Caco-2 (cell line): Measurements from ENCODE around the gene MS4A1. TPM values are rescaled to one million over a fixed set of nuclear protein-coding genes. Genes with fewer than 3 reads are reported as not detected.

Experiments used
- BruUV-seq: library from RNA; stranded (reverse); fragments of 400-500 nt; replicated peaks from 2 replicates; lab custom pipeline; 2021; lab: Mats Ljungman, UMichigan
- CTCF ChIA-PET: fragments of 300-600 bp; sonication (Branson Sonifier 250); formaldehyde crosslinking; loops from one replicate; lab custom pipeline; 2022; ENCODE audit warnings: antibody characterized with exemption; lab: Charles Lee
- POLR2A ChIA-PET: fragments of 300-600 bp; sonication (Branson Sonifier 250); formaldehyde crosslinking; loops from one replicate; lab custom pipeline; 2022; ENCODE audit warnings: antibody characterized with exemption; lab: Charles Lee
- DNase-seq, 2 experiments: peaks; one replicate each; pipeline versions ENCODE4 v3.0.0 to v3.0.0-alpha.2; 2020 to 2022
- H3K27me3 ChIP-seq: replicated peaks from 2 replicates; pipeline ENCODE4 v1.6.0; 2011; ENCODE audit warnings: low read length; ENCODE audit not compliant: control insufficient read depth, insufficient read depth
- H3K36me3 ChIP-seq: 2 replicates; pipeline ENCODE4 v1.5.1; 2011; ENCODE audit warnings: low read length; ENCODE audit not compliant: control insufficient read depth, insufficient read depth
- H3K4me1 ChIP-seq: fragments of 250-450 bp; sonication (Bioruptor Pico); 2 replicates; pipeline ENCODE4 v1.5.1; 2020; ENCODE audit warnings: mild to moderate bottlenecking
- H3K4me3 ChIP-seq: 2 replicates; pipeline ENCODE4 v1.5.1; 2011; ENCODE audit warnings: low read depth, mild to moderate bottlenecking, control low read depth, low read length
- H3K9me3 ChIP-seq: fragments of 250-450 bp; sonication (Bioruptor Pico); 2 replicates; pipeline ENCODE4 v1.5.1; 2020; ENCODE audit warnings: mild to moderate bottlenecking, moderate library complexity
- H3K27ac Mint-ChIP-seq: one replicate; pipeline ENCODE4 v1.8.0; 2022; ENCODE audit warnings: mixed read lengths; ENCODE audit not compliant: unreplicated experiment
- H3K27me3 Mint-ChIP-seq: one replicate; pipeline ENCODE4 v1.8.0; 2022; ENCODE audit warnings: mixed read lengths; ENCODE audit not compliant: insufficient read depth, unreplicated experiment
- H3K36me3 Mint-ChIP-seq: one replicate; pipeline ENCODE4 v1.8.0; 2022; ENCODE audit warnings: mild to moderate bottlenecking, mixed read lengths; ENCODE audit not compliant: insufficient read depth, unreplicated experiment
- H3K4me1 Mint-ChIP-seq: one replicate; pipeline ENCODE4 v1.8.0; 2022; ENCODE audit warnings: low read depth, mixed read lengths; ENCODE audit not compliant: unreplicated experiment
- H3K4me3 Mint-ChIP-seq: one replicate; pipeline ENCODE4 v1.8.0; 2022; ENCODE audit warnings: mild to moderate bottlenecking, moderate library complexity, mixed read lengths; ENCODE audit not compliant: unreplicated experiment
- H3K9me3 Mint-ChIP-seq: one replicate; pipeline ENCODE4 v1.8.0; 2022; ENCODE audit warnings: mixed read lengths; ENCODE audit not compliant: unreplicated experiment
- CTCF ChIP-seq, 2 experiments: fragments of 200-600 bp in 1 of 2; IDR thresholded peaks; 1 replicate in 1 of 2; 2 replicates in 1 of 2; pipeline versions ENCODE4 v1.5.1 to v1.8.0; 2011 to 2022; ENCODE audit warnings: antibody characterized with exemption in 1 of 2, control low read depth in 1 of 2, inconsistent platforms in 1 of 2, low read depth in 1 of 2, low read length in 1 of 2, mild to moderate bottlenecking in 1 of 2, moderate library complexity in 1 of 2; ENCODE audit not compliant: insufficient read depth in 1 of 2, severe bottlenecking in 1 of 2, unreplicated experiment in 1 of 2
- intact Hi-C: fragments of 100-400 bp; cut with micrococcal nuclease; formaldehyde crosslinking; loops from one replicate; pipeline ENCODE4 v1.10.0; 2022; ENCODE audit not compliant: unreplicated experiment
- total RNA-seq: library from RNA; stranded (reverse); gene quantifications from 2 replicates; pipeline ENCODE4 v1.2.3, GENCODE V29; 2022

The MS4A1 gene
- total RNA-seq, 1 experiment from 2014 or later, result not detected

- BruUV-seq, result no TSS peak
- POLR2A ChIA-PET, result no interaction called here
- Mint-ChIP-seq H3K27me3 (peaks cover 3% of the 10 kb centered on the region), H3K4me3 (no peak overlapping the region), H3K36me3 (no peaks in the 10 kb centered on the region), H3K4me1 (no peaks in the 10 kb centered on the region), H3K27ac (no peak overlapping the region), H3K9me3 (peaks cover 8% of the 10 kb centered on the region)
- Histone ChIP-seq H3K27me3 (no peaks in the 10 kb centered on the region), H3K36me3 (no peaks in the 10 kb centered on the region), H3K9me3 (no peaks in the 10 kb centered on the region), H3K4me3 (no peak overlapping the region), H3K4me1 (no peaks in the 10 kb centered on the region)
- intact Hi-C loops, result no loop called here
- no peak for DNase-seq
- TF ChIP-seq CTCF (IDR thresholded peaks at IDR 0.05; ENCODE audit: insufficient read depth in 1 of 2, low read depth in 1 of 2, low read length in 1 of 2, severe bottlenecking in 1 of 2, unreplicated experiment in 1 of 2), result no peak
- CTCF ChIA-PET, result no interaction called here
Measured at GRCh38 chr11:60511393-60511792, 55.7 kb downstream of the MS4A1 start.

- H3K9me3 Mint-ChIP-seq, result peaks cover 8% of the 10 kb centered on the region
- H3K4me3 Mint-ChIP-seq, result no peak overlapping the region
- no peak for TF ChIP-seq CTCF (IDR thresholded peaks at IDR 0.05; ENCODE audit: insufficient read depth in 1 of 2, low read depth in 1 of 2, low read length in 1 of 2, severe bottlenecking in 1 of 2, unreplicated experiment in 1 of 2)
- BruUV-seq, result no TSS peak
- POLR2A ChIA-PET, result no interaction called here
- no peaks in the 10 kb centered on the region for H3K4me1 Mint-ChIP-seq
- DNase-seq, result no peak
- peaks cover 3% of the 10 kb centered on the region for H3K27me3 Mint-ChIP-seq
- intact Hi-C loops, result no loop called here
- Histone ChIP-seq H3K4me1 (no peaks in the 10 kb centered on the region), H3K4me3 (no peak overlapping the region), H3K27me3 (no peaks in the 10 kb centered on the region), H3K9me3 (no peaks in the 10 kb centered on the region), H3K36me3 (no peaks in the 10 kb centered on the region)
- CTCF ChIA-PET, result no interaction called here
- no peaks in the 10 kb centered on the region for H3K36me3 Mint-ChIP-seq
- no peak overlapping the region for H3K27ac Mint-ChIP-seq
Measured at GRCh38 chr11:60512651-60513225, 57.1 kb downstream of the MS4A1 start.

GRCh38 chr11:60513496-60514460 is 58.1 kb downstream of the MS4A1 start:
- H3K4me3 Mint-ChIP-seq, result no peak overlapping the region

More at GRCh38 chr11:60513496-60514460, 58.1 kb downstream of the MS4A1 start:
- no peak for DNase-seq
- H3K27me3 ChIP-seq, result no peaks in the 10 kb centered on the region
- Mint-ChIP-seq H3K27me3 (peaks cover 3% of the 10 kb centered on the region), H3K27ac (no peak overlapping the region), H3K4me1 (no peaks in the 10 kb centered on the region), H3K36me3 (no peaks in the 10 kb centered on the region), H3K9me3 (peaks cover under 1% of the 10 kb centered on the region)
- CTCF ChIA-PET, result no interaction called here
- no peaks in the 10 kb centered on the region for H3K9me3 ChIP-seq
- no TSS peak for BruUV-seq
- POLR2A ChIA-PET, result no interaction called here
- no peaks in the 10 kb centered on the region for H3K4me1 ChIP-seq
- intact Hi-C loops, result no loop called here
- no peak overlapping the region for H3K4me3 ChIP-seq
- TF ChIP-seq CTCF (IDR thresholded peaks at IDR 0.05; ENCODE audit: insufficient read depth in 1 of 2, low read depth in 1 of 2, low read length in 1 of 2, severe bottlenecking in 1 of 2, unreplicated experiment in 1 of 2), result no peak
- no peaks in the 10 kb centered on the region for H3K36me3 ChIP-seq
